ENCODE results near the gene TLR1. TPM values are rescaled to one million over a fixed set of nuclear protein-coding genes. Genes with fewer than 3 reads are reported as not detected.
"Not testable (repeated sequence)": the region's sequence is repeated elsewhere in the genome, so short reads cannot be mapped to it uniquely, and the experiment has no call there.

Gene TLR1
- total RNA-seq, 1 donor from 2014 or later = 3.2 TPM

DNA sequence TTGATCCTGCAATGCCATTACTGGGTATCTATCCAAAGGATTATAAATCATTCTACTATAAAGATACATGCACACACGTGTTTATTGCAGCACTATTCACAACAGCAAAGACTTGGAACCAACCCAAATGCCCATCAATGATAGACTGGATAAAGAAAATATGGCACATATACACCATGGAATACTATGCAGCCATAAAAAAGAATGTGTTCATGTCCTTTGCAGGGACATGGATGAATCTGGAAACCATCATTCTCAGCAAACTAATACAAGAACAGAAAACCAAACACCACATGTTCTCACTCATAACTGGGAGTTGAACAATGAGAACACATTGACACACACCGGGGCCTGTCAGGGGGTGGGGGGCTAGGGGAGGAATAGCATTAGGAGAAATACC lies 26.7 kb downstream of the TLR1 start:
- not testable (repeated sequence) for DNase-seq (ENCODE audit: low read depth)

DNA sequence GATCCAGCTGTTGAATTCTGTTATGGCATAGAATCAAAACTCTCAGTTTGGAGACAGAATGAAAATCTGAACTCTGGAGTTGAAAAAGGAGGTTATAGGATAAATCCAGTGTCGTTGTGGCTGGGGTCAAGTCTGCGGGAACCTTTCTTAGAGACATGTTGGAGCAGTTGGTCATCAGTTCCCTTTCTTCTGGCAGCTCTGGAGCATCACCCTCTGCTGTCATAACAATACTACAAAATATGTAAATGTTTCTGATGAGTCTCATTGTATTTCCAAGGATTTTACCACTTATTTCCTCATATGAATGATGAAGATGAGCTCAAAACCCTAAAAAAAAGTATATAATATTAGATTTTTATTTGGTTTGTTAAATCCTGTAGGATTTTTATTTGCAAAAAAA lies 29.3 kb downstream of the TLR1 start:
- no peak for DNase-seq (ENCODE audit: low read depth)

DNA sequence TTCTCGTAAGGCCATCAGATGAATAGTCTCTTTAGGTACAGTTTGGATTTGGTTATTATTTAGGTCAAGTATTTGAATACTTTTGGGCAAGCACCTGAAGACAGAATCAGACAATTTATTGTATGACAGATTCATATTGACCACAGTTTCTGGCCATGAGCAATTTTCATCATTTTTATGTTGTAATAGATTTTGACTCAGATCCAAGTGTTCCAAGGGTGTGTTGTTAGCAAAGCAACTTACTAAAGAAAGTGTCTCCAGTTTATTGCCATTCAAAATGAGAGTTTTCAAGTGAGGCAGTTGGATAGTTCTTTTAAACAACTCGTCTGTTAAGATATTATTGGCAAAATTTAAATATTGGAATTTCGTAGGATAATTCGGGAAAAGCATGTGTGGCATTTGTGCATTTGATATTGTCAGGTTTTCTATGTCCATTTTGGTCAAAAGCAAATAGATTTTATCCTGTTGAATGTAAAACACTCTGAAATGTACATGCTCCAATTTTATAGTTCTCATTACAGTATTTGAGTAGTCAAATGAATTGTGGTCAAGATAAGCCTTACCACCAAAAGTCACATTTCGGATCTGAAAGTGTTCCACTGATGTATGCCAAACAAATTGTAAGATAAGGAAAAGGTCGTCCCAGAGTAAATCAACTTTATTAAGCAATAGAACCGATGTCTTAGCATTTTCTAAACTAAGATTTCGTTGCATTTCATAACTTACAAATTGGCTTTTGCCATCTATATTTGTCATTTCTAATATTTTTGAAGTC lies 30.2 kb downstream of the TLR1 start:
- DNase-seq (ENCODE audit: low read depth) = no peak

DNA sequence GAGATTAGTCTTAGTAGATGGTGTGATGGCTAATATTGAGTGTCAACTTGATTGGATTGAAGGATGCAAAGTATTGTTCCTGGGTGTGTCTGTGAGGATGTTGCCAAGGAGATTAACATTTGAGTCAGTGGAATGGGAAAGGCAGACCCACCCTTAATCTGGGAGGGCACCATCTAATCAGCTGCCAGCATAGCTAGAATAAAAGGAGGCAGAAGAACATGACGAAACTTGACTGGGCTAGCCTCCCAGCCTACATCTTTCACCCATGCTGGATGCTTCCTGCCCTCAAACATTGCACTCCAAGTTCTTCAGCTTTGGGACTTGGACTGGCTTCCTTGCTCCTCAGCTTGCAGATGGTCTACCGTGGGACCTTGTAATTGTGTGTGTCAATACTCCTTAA lies 34.3 kb downstream of the TLR1 start:
- DNase-seq (ENCODE audit: low read depth) = not testable (repeated sequence)

DNA sequence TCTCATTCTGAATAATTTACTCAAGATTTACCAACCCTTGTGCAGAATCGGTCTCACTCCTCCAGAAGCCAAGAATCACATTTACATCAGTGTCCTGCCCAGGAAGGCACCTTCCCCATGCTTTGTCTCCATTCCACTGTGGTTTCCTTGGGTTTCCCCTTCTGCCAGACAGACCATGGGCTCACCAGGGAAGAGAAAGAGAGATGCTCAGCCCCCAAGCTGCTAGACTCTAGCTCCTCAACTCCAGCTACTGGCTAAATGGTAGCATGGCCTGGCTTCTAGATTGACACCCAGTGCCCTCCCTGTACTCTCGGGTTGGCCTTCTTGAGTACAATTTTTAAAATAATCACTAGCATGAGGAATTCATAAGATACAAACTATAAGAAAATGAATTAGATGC lies 34.7 kb downstream of the TLR1 start:
- DNase-seq (ENCODE audit: low read depth) = no peak

DNA sequence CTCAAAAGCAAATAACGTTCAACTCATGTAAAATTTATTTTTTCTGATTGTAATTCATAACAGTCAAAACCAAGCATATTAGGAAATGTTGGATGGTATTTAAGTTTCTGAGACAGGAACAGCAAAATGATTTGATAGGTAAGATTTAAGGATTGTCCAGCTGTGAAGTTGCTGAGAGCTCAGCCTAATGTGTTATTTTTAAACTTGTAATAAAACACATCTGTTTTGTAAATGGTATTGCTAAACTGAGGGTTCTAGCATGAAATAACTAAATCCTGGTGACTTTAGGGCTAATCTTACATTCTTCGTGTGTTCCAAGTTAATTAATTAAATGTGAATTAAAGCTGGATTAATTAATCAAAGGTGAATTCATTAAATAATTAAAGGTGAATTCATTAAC lies 35.1 kb downstream of the TLR1 start:
- DNase-seq (ENCODE audit: low read depth) = no peak

DNA sequence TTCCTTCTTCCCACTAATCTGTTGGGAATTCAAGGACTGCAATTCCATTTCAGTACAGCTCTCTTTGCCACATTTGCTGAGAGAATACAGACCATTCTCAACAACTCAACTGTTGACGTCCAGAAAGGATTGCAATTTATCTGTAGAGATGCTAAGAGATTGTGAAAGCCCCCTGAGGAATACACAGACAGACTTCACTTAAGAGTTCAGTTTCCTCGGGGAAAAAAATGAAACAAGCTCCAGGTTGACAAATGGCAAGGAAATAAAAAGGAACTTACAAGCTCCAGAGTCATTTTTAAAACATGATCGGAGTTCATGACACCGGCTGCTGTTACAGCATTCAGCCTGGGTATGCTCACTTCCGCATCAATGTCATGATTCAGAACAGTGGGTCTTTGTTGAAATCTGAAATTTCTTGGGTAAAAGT lies 35.6 kb downstream of the TLR1 start:
- DNase-seq (ENCODE audit: low read depth) = no peak

DNA sequence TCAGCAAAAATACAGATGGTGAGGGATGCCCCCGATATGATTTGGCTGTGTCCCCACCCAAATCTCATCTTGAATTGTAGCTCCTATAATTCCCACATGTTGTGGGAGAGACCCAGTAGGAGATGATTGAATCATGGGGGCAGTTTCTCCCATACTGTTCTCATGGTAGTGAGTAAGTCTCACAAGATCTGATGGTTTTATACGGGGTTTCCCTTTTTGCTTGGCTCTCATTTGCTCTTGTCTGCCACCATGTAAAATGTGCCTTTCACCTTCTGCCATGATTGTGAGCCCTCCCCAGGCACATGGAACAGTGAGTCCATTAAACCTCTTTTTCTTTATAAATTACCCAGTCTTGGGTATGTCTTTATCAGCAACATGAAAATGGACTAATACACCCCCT lies 37.7 kb downstream of the TLR1 start:
- DNase-seq (ENCODE audit: low read depth) = not testable (repeated sequence)

DNA sequence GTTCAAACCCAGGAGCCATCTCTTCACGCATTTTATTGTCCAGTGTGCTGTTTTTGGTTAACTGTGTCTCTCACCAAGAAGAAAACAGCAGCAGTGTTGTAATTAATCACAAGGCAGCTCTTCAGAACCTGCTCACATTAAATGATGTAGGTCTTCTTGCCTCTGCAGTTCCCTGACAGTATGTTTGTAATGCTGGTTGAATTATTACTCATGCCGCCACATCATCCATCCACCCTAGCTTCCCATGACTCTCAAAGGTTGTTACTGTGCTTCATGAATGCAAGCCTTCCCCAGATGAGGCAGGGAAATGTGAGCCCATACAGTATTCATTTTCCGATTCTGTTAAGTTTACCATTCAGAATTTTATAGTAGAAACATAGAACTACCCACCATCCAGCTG lies 39.2 kb downstream of the TLR1 start:
- no peak for DNase-seq (ENCODE audit: low read depth)

DNA sequence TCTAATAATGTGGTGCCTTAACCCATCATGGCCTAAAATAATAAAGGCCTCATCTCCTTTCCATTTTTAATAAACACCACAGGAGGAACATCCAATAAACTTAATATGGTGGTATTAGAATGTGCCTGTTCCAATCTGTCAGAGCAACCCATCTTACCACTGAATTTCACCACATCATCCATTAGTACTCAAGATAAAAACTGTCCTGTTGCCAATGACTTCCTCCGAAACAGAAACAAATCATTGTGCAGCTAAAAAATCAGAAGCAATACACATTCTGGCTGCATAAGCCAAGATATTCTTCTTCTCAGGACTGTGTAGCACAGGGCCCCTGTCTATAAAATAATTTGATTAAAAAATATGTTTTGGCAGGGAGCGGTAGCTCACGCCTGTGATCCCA lies 40.3 kb downstream of the TLR1 start:
- DNase-seq (ENCODE audit: low read depth) = no peak

DNA sequence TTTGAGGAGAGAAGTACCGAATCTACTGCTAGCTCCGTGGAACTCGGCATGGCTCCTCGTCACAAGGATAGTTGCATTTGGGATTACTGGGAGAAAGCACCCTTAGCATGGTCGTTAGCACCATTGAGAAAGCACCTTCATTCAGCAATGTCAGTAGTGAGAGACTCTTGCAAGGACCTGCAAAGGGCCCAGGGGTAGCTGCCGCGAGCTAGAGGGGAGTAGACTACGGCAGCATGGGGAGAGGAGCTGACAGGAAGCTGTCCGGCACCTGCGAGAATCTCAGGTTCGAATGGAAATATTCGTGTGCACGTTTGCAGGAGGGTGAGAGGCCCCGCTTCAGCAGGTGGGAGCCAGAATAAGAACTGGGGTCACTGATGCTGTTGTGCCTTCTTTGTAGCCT lies 42.0 kb downstream of the TLR1 start:
- DNase-seq (ENCODE audit: low read depth) = no peak

DNA sequence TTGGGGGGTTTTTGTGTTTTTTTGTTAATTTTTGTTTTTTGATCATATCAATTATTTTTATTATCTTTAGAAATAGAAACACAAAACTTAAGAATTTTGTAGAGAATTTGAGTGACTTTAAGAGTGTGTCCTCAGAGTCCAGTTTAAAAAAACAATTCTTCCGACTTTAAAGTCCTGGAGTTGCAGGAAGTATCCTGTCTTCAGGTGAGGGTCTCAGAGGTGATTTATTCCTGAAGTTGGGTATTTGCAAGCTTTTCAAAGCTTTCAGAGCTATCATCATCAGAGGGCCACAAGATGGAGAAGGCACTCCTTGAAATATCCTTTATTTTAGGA lies 44.8 kb downstream of the TLR1 start:
- DNase-seq (ENCODE audit: low read depth) = no peak

DNA sequence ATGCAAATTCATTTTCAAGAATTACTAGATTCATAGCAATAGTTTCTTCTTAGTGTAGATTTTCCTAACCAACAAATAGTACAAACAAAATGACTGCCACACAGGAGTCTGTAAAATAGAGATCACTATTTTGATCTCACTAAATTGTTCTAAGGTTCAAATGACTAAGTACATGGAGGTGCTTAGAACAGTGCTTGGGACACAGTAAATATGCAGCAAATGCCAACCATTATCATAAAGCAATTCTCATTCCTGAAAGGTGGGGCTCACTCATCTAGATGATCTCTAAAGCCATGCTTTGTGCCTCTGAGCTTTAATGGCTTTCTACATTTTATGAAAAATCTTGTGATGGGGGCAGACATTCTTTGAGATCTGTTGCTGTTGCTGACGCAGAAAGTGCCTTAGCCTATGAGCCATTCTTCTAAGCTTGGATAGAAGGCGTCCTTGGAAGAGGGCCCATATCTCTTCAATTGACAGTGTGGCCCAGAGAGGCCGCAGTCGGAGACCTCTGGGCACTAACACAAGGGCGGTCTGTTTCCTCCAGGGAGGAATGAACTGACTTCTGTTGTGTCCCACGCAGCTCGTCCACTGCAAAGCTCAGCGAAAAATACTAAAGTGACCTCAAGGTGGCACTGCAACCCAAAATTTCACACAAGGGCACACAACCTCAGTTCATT lies 45.3 kb downstream of the TLR1 start:
- peak; percentile 70 for DNase-seq (ENCODE audit: low read depth)

DNA sequence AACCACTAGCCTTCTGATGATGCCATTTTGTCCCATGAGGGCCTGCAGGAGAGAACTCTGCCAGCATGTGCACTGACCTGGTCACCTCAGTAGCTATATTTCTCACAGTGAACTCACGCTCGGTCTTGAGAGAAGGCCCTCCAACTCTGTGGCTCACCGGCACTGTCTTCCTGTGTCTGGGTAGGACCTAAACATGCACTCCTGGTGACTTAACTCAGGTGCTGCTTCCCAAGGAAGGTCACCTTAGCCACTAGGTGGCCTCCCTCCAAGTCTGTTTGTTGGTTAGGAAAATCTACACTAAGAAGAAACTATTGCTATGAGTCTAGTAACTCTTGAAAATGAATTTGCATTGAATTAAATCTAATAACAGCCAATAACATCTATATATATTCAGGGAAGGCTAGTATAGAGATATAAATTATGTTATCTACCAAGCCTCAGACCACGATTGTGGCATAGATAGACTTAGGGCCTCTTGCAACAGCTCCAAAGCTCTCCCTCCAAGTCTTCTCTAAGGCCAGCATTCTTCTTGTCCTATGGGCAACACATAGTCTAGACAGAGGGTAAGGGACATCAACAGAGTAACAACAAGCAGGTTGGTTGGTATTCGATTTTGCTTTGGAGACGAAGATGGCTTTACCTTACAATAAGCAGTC lies 46.5 kb downstream of the TLR1 start:
- no peak for DNase-seq (ENCODE audit: low read depth)

DNA sequence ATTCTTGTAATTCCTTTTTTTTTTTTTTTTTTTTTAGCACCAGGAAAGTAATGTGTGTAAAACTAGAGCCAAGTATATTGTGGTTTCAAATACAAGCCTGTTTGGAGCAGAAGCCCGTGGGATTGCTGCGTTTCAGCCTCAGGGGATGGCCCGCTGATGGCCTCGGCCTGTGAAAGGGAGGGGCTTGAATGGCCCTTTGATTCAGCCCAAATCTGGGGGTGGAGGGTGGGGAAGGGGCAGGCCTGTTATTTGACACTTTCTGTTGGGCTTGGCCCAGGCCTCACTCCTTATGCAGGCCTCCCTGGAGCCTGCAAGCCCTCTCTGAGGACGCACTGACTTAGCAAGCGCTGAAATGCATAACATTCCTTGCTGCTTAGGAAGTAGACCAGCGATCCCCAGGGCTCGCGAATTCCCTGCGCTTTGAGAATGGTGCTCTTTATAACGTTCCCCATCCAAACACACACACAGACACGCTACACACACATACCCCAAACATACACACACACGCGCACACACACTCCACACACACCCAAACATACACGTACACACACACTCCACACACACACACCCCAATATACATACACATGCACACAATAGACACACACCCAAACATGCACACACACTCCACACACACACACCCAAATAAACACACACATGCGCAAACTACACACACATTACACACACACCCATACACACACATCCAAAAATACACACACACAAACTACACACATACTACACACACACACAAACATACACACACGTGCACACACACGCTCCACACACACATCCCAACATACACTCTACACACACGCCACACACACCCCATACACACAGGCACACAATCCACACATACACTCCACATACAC lies 51.4 kb downstream of the TLR1 start:
- peak; percentile 97 for DNase-seq (ENCODE audit: low read depth)

DNA sequence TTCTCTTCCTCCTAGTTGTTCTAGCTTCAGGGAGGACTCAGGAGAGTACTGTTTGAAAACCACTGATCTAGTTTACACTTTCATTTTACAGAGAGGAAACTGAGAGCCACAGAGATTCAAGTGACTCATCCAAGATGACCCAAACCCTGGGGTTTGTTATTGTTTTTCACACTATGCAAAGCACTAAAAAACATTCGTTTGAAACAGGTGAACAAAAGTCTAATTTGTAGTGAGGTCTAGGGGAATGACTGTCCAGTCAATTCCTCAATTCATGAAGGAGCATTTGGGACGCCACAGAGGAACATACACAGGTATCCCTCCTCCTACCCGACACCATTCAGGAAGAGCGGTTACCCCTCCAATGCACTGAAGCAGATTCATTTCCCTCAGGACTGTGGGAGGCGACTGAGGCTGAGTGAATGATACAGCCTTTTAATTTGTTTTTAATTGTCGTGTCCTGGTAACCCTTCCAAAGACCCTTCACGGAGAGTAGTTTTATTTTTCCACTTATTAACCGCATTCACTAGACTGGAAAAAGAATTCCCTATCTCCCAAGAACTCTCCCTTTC lies 52.1 kb downstream of the TLR1 start:
- DNase-seq (ENCODE audit: low read depth) = no peak

DNA sequence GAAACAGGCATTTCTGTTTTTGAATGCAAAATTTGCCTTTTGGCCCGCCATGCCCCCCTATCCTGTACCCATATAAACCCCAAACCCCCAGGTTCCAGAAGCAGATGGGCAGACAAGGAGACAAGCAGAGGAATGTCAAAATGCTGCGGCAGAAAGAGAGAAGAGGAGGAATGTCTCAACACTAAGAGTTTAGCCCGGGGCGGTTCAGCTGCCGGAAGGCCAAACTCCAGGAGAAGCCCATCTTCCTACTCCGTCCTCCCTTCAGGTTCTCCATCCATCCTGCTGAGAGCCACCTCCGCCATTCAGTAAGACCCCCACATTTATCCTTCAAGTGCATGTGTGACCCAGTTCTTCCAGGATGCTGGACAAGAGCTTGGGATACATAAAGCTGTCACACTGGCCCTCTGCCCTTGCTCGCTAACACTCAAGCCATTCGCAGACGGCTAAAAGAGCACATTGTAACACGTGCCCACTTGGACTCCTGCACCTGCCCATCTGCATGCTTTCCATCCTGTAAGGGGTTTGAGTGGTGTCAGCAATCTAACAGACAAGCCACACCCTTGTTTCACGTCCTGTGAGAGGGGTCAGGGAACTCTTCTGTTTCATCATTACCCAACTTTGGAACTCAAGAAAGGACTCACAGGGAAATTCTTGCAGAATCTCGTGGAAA lies 53.1 kb downstream of the TLR1 start:
- DNase-seq (ENCODE audit: low read depth) = no peak

DNA sequence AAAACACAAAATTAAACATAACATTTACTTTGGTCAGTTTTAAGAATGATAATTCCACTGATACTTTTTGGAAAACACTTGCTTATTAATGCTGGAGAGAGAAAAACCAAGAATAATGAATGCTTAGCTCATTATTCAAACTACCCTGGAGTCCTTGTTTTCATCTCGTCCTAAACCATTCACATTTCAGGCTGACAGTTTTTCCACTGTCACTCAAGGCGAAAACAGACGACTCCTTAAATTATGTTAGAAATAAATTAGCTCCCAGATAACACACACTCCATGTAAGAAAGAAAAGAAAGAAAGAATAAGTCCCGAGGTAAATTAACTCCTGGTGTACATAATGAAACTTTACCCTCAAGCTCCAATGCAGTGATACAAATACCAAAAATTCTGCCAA lies 55.3 kb downstream of the TLR1 start:
- DNase-seq (ENCODE audit: low read depth) = no peak

DNA sequence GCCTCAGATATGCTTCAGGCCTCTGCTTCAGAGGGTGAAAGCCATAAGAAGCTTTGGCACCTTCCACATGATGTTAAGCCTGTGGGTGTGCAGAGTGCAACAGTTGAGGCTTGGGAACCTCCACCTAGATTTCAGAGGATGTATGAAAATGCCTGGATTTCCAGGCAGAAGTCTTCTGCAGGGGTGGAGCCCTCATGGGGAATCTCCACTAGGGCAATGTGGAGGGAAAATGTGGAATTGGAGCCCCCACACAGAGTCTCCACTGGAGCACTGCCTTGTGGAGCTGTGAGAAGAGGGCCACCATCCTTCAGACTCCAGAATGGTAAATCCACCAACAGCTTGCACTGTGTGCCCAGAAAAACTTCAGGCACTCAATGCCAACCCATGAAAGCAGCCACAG lies 57.0 kb downstream of the TLR1 start:
- no peak for DNase-seq (ENCODE audit: low read depth)
